PFSK-1 (cell line): Measurements from ENCODE around the gene CCDC85A.

Source experiments
- FOXP2 ChIP-seq: optimal IDR thresholded peaks from 2 replicates; pipeline ENCODE3; 2011; ENCODE audit warnings: borderline replicate concordance, control low read depth, inconsistent platforms; ENCODE audit not compliant: insufficient read depth; ENCODE audit errors: extremely low read length, extremely low read depth
- POLR2AphosphoS5 ChIP-seq: IDR thresholded peaks from 2 replicates; pipeline ENCODE4 v1.6.1; 2012; ENCODE audit warnings: low read depth, mild to moderate bottlenecking, control low read depth, low read length, moderate library complexity
- SIN3A ChIP-seq: IDR thresholded peaks from 2 replicates; pipeline ENCODE4 v1.6.1; 2012; ENCODE audit warnings: mild to moderate bottlenecking, low read length, moderate library complexity, borderline replicate concordance; ENCODE audit not compliant: insufficient read depth
- TF ChIP-seq, protein P1 (sequence below), 2 experiments: IDR thresholded peaks; 2 replicates each; pipeline versions ENCODE4 v1.6.1 to v1.8.0; 2011 to 2012; ENCODE audit warnings: low read depth in 2 of 2, low read length in 2 of 2, control low read depth in 1 of 2, inconsistent platforms in 1 of 2, mild to moderate bottlenecking in 1 of 2, moderate library complexity in 1 of 2; ENCODE audit not compliant: insufficient read depth in 1 of 2

DNA sequence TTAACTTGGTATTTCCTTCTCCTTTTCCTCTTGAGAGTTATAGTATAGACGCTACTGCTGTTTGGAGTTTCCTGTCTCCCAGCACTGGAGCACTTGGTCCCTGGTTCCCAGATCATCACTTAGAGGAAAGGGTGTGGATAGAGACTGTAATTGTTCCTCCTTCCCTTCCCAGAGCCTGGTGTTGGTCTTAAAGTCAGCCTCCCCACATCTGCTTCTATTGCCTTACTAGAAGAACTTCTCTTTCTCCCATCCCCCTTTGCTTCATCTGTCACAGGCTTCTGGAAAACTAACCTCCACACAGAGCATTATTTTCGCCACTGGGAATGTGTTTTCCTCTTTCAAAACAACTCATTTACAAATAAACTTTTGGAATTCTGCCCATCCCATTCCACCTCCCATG lies 131.0 kb downstream of the CCDC85A start:
- TF ChIP-seq FOXP2 (no peak), POLR2AphosphoS5 (no peak), SIN3A (no peak)
- TF ChIP-seq, protein P1, sequence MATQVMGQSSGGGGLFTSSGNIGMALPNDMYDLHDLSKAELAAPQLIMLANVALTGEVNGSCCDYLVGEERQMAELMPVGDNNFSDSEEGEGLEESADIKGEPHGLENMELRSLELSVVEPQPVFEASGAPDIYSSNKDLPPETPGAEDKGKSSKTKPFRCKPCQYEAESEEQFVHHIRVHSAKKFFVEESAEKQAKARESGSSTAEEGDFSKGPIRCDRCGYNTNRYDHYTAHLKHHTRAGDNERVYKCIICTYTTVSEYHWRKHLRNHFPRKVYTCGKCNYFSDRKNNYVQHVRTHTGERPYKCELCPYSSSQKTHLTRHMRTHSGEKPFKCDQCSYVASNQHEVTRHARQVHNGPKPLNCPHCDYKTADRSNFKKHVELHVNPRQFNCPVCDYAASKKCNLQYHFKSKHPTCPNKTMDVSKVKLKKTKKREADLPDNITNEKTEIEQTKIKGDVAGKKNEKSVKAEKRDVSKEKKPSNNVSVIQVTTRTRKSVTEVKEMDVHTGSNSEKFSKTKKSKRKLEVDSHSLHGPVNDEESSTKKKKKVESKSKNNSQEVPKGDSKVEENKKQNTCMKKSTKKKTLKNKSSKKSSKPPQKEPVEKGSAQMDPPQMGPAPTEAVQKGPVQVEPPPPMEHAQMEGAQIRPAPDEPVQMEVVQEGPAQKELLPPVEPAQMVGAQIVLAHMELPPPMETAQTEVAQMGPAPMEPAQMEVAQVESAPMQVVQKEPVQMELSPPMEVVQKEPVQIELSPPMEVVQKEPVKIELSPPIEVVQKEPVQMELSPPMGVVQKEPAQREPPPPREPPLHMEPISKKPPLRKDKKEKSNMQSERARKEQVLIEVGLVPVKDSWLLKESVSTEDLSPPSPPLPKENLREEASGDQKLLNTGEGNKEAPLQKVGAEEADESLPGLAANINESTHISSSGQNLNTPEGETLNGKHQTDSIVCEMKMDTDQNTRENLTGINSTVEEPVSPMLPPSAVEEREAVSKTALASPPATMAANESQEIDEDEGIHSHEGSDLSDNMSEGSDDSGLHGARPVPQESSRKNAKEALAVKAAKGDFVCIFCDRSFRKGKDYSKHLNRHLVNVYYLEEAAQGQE (IDR thresholded peaks at IDR 0.05; ENCODE audit: insufficient read depth in 1 of 2, low read depth in 2 of 2, low read length in 2 of 2): no peak
